Measurements from ENCODE around the gene PIGBOS1. TPM values are rescaled to one million over a fixed set of nuclear protein-coding genes. Genes with fewer than 3 reads are reported as not detected.

The PIGBOS1 gene
- total and polyA plus RNA-seq, 2 donors (not counting 3 experiments of a cell fraction or from before 2014, with no cell fraction given): 12.8 to 16.5 TPM

DNA sequence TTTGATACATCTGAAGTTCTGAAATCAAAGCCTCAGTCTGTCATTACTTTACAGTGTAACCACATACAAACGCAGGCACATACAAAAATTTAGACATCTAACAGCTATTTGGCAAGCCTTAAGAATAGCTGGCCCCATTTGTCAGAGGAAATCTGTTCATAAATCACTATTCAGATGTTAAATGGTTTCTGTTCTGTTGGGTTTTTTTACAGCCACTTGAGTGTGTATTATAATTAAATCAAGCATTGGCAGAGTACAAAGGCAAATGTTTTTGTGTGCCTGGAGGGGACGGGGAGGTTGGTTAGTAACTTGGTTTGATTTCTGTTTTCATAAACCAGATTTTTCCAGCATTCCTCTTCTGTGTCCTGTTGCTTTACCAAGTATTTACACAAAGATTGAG is 24.2 kb upstream of the PIGBOS1 start:
- ChIA-PET CTCF (no interaction called here), POLR2A (no interaction called here)

More for the DNA sequence above, 24.2 kb upstream of the PIGBOS1 start:
- H4K20me1 ChIP-seq (replicated peaks; ENCODE audit: control insufficient read depth, extremely low read depth, insufficient read depth, low read length): no peaks in the 10 kb centered on the region
- no peak for FAIRE-seq
- no TSS peak for BruUV-seq (replicated peaks)
- intact Hi-C loops (cut with micrococcal nuclease) (no loop called here), dilution Hi-C loops (cut with MboI; ENCODE audit: extremely low pct_ligation_motif_present, low sequenced_read_pairs) (no loop called here)
- no peak overlapping the region for H2AFZ ChIP-seq (ENCODE audit: low read depth, low read length)
- H3K4me1 ChIP-seq (ENCODE audit: control insufficient read depth, extremely low read depth, insufficient read depth, low read length): no peaks in the 10 kb centered on the region
- H3K9me1 ChIP-seq (replicated peaks; ENCODE audit: control insufficient read depth, extremely low read depth, insufficient read depth, low read length): no peaks in the 10 kb centered on the region
- no peak overlapping the region for H3K9ac ChIP-seq (replicated peaks; ENCODE audit: extremely low read depth, insufficient read depth, low read length)
- no peak overlapping the region for H3K27ac ChIP-seq (ENCODE audit: insufficient read depth, low read depth, low read length)
- peak; percentile 49 for DNase-seq (ENCODE audit: low read depth, low spot score)
- no peaks in the 10 kb centered on the region for H3K79me2 ChIP-seq (ENCODE audit: control insufficient read depth, insufficient read depth, low read length)
- H3K27me3 ChIP-seq (ENCODE audit: control insufficient read depth in 2 of 2, insufficient read depth in 2 of 2, low read length in 2 of 2): no peaks in the 10 kb centered on the region
- H3K4me2 ChIP-seq (ENCODE audit: insufficient read depth, low read length): no peak overlapping the region
- TF ChIP-seq GATA2 (IDR thresholded peaks at IDR 0.05; ENCODE audit: insufficient read depth, insufficient read length, low read depth, low read length) (no peak), POLR2AphosphoS5 (IDR thresholded peaks at IDR 0.05; ENCODE audit: insufficient read depth, low read depth, low read length) (no peak), CTCF (IDR thresholded peaks at IDR 0.05; ENCODE audit: extremely low read depth in 1 of 2, insufficient read depth in 1 of 2, low read depth in 1 of 2, low read length in 2 of 2) (no peak), FOS (IDR thresholded peaks at IDR 0.05; ENCODE audit: borderline replicate concordance, insufficient read depth, low read length) (no peak), MYC (IDR thresholded peaks at IDR 0.05; ENCODE audit: low read depth, low read length) (no peak), POLR2A (IDR thresholded peaks at IDR 0.05; ENCODE audit: low read depth, low read length) (no peak), JUN (IDR thresholded peaks at IDR 0.05; ENCODE audit: borderline replicate concordance, insufficient read depth, insufficient read length, low read depth) (no peak), EZH2 (IDR thresholded peaks at IDR 0.05; ENCODE audit: borderline replicate concordance, low read depth, low read length, severe bottlenecking) (no peak)
- TF ChIP-seq, protein P1, sequence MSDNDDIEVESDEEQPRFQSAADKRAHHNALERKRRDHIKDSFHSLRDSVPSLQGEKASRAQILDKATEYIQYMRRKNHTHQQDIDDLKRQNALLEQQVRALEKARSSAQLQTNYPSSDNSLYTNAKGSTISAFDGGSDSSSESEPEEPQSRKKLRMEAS (IDR thresholded peaks at IDR 0.05; ENCODE audit: insufficient read depth, insufficient read length): no peak
- H3K36me3 ChIP-seq (ENCODE audit: control insufficient read depth in 2 of 2, extremely low read depth in 1 of 2, insufficient read depth in 2 of 2, low read length in 2 of 2): peaks cover 0 to 2% of the 10 kb centered on the region in 2 experiments
- no peak overlapping the region for H3K4me3 ChIP-seq (replicated peaks in 1 of 3; ENCODE audit: insufficient read depth in 1 of 3, low read depth in 1 of 3, low read length in 3 of 3)
- no peaks in the 10 kb centered on the region for H3K9me3 ChIP-seq (replicated peaks; ENCODE audit: control insufficient read depth, insufficient read depth, low read length)
